ENCODE measurements around the gene SINHCAF.
"Not testable (repeated sequence)": the region's sequence is repeated elsewhere in the genome, so short reads cannot be mapped to it uniquely, and the experiment has no call there.

SINHCAF gene

GRCh38 chr12:31274520-31275300, 51.2 kb downstream of the SINHCAF start:
- H3K27me3 ChIP-seq (ENCODE audit: insufficient read depth, low read length) = no peaks in the 10 kb centered on the region
- no peaks in the 10 kb centered on the region for H3K9me3 ChIP-seq (ENCODE audit: low read length)
- no peaks in the 10 kb centered on the region for H3F3A ChIP-seq (ENCODE audit: insufficient read depth, low read length)
- H3K9ac ChIP-seq (ENCODE audit: low read length) = no peak overlapping the region
- H3K4me1 ChIP-seq (ENCODE audit: insufficient read depth, low read length, severe bottlenecking) = no peaks in the 10 kb centered on the region
- no peaks in the 10 kb centered on the region for H4K20me1 ChIP-seq (ENCODE audit: insufficient read depth, low read length)
- H3K79me2 ChIP-seq (ENCODE audit: insufficient read depth, low read length) = no peaks in the 10 kb centered on the region
- H3K9me2 ChIP-seq (ENCODE audit: low read depth, low read length) = no peaks in the 10 kb centered on the region
- no peak overlapping the region for H3K4me2 ChIP-seq (ENCODE audit: low read length)
- H3K36me3 ChIP-seq (ENCODE audit: insufficient read depth, low read length) = peaks cover 39% of the 10 kb centered on the region; the same call in 1 of the 2 replicates
- H2AFZ ChIP-seq (ENCODE audit: low read length) = no peak overlapping the region
- no peak for TF ChIP-seq CTCF (IDR thresholded peaks at IDR 0.05; ENCODE audit: low read length)
- TF ChIP-seq EZH2 (IDR thresholded peaks at IDR 0.05; ENCODE audit: borderline replicate concordance, low read length) = no peak
- no peak overlapping the region for H3K27ac ChIP-seq (ENCODE audit: low read depth, low read length, poor library complexity, severe bottlenecking)
- H3K4me3 ChIP-seq (ENCODE audit: low read depth, low read length, poor library complexity, severe bottlenecking) = no peak overlapping the region

- not testable (repeated sequence) for H3K9ac ChIP-seq (ENCODE audit: low read length); H3K27me3 ChIP-seq (ENCODE audit: insufficient read depth, low read length); H3K79me2 ChIP-seq (ENCODE audit: insufficient read depth, low read length)
These were observed 52.2 kb downstream of the SINHCAF start for GRCh38 chr12:31273794-31274193.

GRCh38 chr12:31272607-31273225, 53.2 kb downstream of the SINHCAF start:
- H3K4me1 ChIP-seq (ENCODE audit: insufficient read depth, low read length, severe bottlenecking) = no peaks in the 10 kb centered on the region
- H3K79me2 ChIP-seq (ENCODE audit: insufficient read depth, low read length) = no peaks in the 10 kb centered on the region
- no peak overlapping the region for H3K27ac ChIP-seq (ENCODE audit: low read depth, low read length, poor library complexity, severe bottlenecking)
- H3K27me3 ChIP-seq (ENCODE audit: insufficient read depth, low read length) = no peaks in the 10 kb centered on the region
- H3K9me2 ChIP-seq (ENCODE audit: low read depth, low read length) = no peaks in the 10 kb centered on the region
- H3K4me2 ChIP-seq (ENCODE audit: low read length) = no peak overlapping the region
- peaks cover 23% of the 10 kb centered on the region; the same call in 1 of the 2 replicates for H3K36me3 ChIP-seq (ENCODE audit: insufficient read depth, low read length)
- no peaks in the 10 kb centered on the region for H3F3A ChIP-seq (ENCODE audit: insufficient read depth, low read length)
- no peak overlapping the region for H2AFZ ChIP-seq (ENCODE audit: low read length)
- H3K4me3 ChIP-seq (ENCODE audit: low read depth, low read length, poor library complexity, severe bottlenecking) = no peak overlapping the region
- TF ChIP-seq CTCF (IDR thresholded peaks at IDR 0.05; ENCODE audit: low read length) = no peak
- TF ChIP-seq EZH2 (IDR thresholded peaks at IDR 0.05; ENCODE audit: borderline replicate concordance, low read length) = no peak
- no peaks in the 10 kb centered on the region for H4K20me1 ChIP-seq (ENCODE audit: insufficient read depth, low read length)
- H3K9ac ChIP-seq (ENCODE audit: low read length) = no peak overlapping the region
- no peaks in the 10 kb centered on the region for H3K9me3 ChIP-seq (ENCODE audit: low read length)

More at GRCh38 chr12:31273794-31274193, 52.2 kb downstream of the SINHCAF start:
- not testable (repeated sequence) for H3K9me2 ChIP-seq (ENCODE audit: low read depth, low read length); H2AFZ ChIP-seq (ENCODE audit: low read length); H3K27ac ChIP-seq (ENCODE audit: low read depth, low read length, poor library complexity, severe bottlenecking); H3K9me3 ChIP-seq (ENCODE audit: low read length); H3F3A ChIP-seq (ENCODE audit: insufficient read depth, low read length); H4K20me1 ChIP-seq (ENCODE audit: insufficient read depth, low read length); H3K4me3 ChIP-seq (ENCODE audit: low read depth, low read length, poor library complexity, severe bottlenecking); H3K4me2 ChIP-seq (ENCODE audit: low read length); H3K4me1 ChIP-seq (ENCODE audit: insufficient read depth, low read length, severe bottlenecking)
- peaks cover 31% of the 10 kb centered on the region; the same call in 1 of the 2 replicates for H3K36me3 ChIP-seq (ENCODE audit: insufficient read depth, low read length)
